Gastroesophageal sphincter (tissue), 3 donors: Measurements from ENCODE around the gene RANBP3L.

Source experiments
- EP300 ChIP-seq: sonication (generic); formaldehyde crosslinking; IDR thresholded peaks from one replicate; pipeline ENCODE4 v1.6.1; 2017; ENCODE audit warnings: antibody characterized with exemption, mild to moderate bottlenecking
- POLR2A ChIP-seq, 2 donors: fragments of 450-650 bp; IDR thresholded peaks; one replicate each; pipeline ENCODE4 v1.6.1; 2017; ENCODE audit warnings: antibody characterized with exemption in 2 of 2, mild to moderate bottlenecking in 2 of 2, moderate library complexity in 1 of 2
- POLR2AphosphoS5 ChIP-seq: sonication (generic); formaldehyde crosslinking; IDR thresholded peaks from one replicate; pipeline ENCODE4 v1.6.1; 2017; ENCODE audit warnings: antibody characterized with exemption
- TF ChIP-seq, protein P1 (sequence below), 4 experiments: fragments of 200-600 bp in 2 of 4; fragments of 450-650 bp in 2 of 4; sonication (generic) in 1 of 4; IDR thresholded peaks; one replicate each; pipeline ENCODE4 v1.5.1; 2017 to 2019; ENCODE audit warnings: antibody characterized with exemption in 4 of 4, mild to moderate bottlenecking in 2 of 4, moderate library complexity in 2 of 4

DNA sequence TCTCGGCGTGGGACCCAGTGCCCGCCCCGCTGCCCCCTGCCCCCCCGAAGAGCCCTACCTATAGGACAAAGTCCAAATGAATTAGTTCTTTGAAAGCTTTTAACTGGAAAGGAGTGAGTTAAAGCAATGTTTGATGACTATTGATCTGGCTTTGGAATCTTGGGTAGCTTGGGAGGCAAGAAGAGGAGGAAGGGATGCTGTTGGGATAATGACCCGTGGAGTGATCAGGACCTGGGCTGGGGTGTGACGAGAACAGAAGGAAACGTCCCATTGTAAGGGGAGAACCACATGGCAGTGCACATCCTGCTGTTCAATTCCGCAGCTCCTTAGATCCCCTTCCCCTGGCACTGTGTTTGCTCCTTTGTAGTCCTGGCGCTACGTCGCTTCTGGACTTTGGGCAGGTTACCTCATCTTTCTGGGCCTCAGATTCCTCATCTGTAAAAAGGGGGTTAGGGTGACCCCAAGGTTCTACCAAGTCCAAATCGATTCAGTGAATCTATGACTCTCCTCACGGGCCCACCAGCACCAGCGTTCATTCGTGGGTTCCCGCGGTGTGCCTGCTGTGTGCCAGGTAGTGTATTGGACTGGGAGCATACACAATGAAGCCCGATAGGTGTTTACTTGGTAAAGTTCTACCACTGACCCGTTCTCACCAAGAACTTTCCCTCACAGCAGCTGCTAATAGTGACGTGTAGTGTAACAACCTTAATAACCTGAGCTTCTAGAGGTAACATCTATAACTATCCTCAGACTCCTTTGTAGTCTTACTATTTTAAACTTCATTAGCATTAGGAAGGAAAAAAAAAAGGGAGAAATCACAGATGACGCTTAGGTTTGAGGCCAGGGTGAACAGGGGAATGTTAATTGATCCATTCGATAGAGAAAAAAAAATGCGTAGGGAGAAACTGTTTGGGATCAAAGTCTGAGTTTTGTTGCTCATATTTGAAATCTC, 58.9 kb downstream of the RANBP3L start:
- no peak for TF ChIP-seq POLR2AphosphoS5
- TF ChIP-seq, protein P1, sequence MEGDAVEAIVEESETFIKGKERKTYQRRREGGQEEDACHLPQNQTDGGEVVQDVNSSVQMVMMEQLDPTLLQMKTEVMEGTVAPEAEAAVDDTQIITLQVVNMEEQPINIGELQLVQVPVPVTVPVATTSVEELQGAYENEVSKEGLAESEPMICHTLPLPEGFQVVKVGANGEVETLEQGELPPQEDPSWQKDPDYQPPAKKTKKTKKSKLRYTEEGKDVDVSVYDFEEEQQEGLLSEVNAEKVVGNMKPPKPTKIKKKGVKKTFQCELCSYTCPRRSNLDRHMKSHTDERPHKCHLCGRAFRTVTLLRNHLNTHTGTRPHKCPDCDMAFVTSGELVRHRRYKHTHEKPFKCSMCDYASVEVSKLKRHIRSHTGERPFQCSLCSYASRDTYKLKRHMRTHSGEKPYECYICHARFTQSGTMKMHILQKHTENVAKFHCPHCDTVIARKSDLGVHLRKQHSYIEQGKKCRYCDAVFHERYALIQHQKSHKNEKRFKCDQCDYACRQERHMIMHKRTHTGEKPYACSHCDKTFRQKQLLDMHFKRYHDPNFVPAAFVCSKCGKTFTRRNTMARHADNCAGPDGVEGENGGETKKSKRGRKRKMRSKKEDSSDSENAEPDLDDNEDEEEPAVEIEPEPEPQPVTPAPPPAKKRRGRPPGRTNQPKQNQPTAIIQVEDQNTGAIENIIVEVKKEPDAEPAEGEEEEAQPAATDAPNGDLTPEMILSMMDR (IDR thresholded peaks at IDR 0.05) = no peak
- no peak for TF ChIP-seq EP300
- TF ChIP-seq POLR2A (IDR thresholded peaks at IDR 0.05) = no peak
